SK-N-MC (cell line): ENCODE results near the gene ZMYND15.

ENCODE experiments used
- EZH2 ChIP-seq: fragments of 200-600 bp; sonication (generic); IDR thresholded peaks from one replicate; pipeline ENCODE4 v1.6.1; 2017; ENCODE audit warnings: antibody characterized with exemption
- FOXP2 ChIP-seq: optimal IDR thresholded peaks from 2 replicates; pipeline ENCODE3; 2011; ENCODE audit warnings: mild to moderate bottlenecking, moderate library complexity; ENCODE audit not compliant: insufficient read depth; ENCODE audit errors: extremely low read length, control extremely low read depth
- POLR2AphosphoS5 ChIP-seq: IDR thresholded peaks from 2 replicates; pipeline ENCODE4 v1.6.1; 2012; ENCODE audit warnings: mild to moderate bottlenecking, low read depth, low read length, borderline replicate concordance

DNA sequence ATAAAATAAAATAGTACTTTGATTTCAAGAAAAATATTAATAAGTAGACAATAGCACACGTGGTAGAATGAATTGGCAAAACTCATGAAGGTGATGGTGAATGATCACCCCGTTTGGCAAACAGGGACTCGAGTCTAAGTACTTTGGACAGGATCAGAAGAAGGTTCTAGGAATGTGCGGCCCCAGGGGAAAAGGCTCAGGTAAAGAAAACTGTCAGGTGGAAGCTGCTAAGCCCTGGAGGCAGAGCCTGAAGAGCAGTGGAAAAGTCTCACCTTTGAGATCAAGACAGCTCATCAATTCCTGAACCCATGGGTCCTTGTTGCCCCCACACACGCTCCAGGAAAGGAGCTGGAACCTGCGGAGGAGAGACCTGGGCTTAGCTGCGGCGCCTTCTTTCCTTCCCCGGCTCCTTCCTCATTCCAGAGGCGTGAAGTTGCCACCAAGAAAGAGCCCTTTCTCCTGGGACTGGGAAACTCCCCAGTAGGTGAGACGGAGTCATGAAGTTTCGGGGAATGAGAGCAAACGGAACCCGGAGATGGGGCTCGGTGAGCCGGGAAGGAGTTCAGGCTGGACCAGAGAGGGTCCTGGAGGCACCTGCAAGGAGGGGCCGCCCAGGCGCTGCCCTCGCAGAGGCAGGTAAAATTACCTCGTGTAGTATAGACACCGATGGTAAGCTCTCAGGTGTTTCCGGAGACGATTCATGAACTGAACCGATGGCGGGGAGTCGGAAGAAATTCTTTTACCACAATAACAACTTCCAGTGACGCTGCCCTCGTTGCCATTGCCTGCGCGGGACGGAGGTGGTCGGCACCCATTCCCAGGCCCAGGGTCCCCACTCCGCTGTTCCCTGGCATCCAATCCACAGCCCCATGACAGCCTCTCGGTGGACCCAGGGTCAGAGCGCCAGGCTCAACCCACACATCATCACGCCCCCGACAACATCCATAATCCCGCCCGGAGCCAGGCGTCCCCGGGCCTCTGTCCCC lies 1.2 kb upstream of the ZMYND15 start:
- TF ChIP-seq EZH2, result peak; percentile 61
- no peak for TF ChIP-seq FOXP2
- TF ChIP-seq POLR2AphosphoS5, result no peak
